Measurements from ENCODE around the gene CNIH2. TPM values are rescaled to one million over a fixed set of nuclear protein-coding genes. Genes with fewer than 3 reads are reported as not detected.

Gene CNIH2
- total and polyA plus RNA-seq, 9 of the 15 experiments (the other 6 are each of a cell fraction or from before 2014, with no cell fraction given) = 0.26 to 0.89 (median 0.40) TPM; not detected in 4

- peak; percentile 93 for TF ChIP-seq MGA (IDR thresholded peaks at IDR 0.05)
- TF ChIP-seq YY1 (IDR thresholded peaks at IDR 0.05; ENCODE audit: borderline replicate concordance in 1 of 3, control insufficient read depth in 1 of 3, extremely low read depth in 1 of 3, insufficient read depth in 3 of 3, insufficient read length in 1 of 3, insufficient replicate concordance in 2 of 3, low read depth in 1 of 3, low read length in 2 of 3) = peak in 2 of 3 experiments; percentile 40 to 76
- peak; percentile 61; the same call in 1 of the 2 replicates for TF ChIP-seq FOXP1 (CRISPR knock-in tag; IDR thresholded peaks at IDR 0.05)
- TF ChIP-seq HMBOX1 (IDR thresholded peaks at IDR 0.05) = no peak
- no peak for TF ChIP-seq ATF4 (CRISPR knock-in tag; IDR thresholded peaks at IDR 0.05)
- no peak for TF ChIP-seq ZKSCAN1 (IDR thresholded peaks at IDR 0.05; ENCODE audit: low read depth, low read length)
- no peak for TF ChIP-seq POLR2B (IDR thresholded peaks at IDR 0.05; ENCODE audit: low read depth, partially characterized antibody)
- TF ChIP-seq ZNF830 (CRISPR knock-in tag; IDR thresholded peaks at IDR 0.05) = no peak
- TF ChIP-seq, protein P1, sequence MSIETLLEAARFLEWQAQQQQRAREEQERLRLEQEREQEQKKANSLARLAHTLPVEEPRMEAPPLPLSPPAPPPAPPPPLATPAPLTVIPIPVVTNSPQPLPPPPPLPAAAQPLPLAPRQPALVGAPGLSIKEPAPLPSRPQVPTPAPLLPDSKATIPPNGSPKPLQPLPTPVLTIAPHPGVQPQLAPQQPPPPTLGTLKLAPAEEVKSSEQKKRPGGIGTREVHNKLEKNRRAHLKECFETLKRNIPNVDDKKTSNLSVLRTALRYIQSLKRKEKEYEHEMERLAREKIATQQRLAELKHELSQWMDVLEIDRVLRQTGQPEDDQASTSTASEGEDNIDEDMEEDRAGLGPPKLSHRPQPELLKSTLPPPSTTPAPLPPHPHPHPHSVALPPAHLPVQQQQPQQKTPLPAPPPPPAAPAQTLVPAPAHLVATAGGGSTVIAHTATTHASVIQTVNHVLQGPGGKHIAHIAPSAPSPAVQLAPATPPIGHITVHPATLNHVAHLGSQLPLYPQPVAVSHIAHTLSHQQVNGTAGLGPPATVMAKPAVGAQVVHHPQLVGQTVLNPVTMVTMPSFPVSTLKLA (conservative IDR thresholded peaks at IDR 0.05) = peak; percentile 95 to 96
Measured at GRCh38 chr11:66328302-66329144, 50.5 kb downstream of the CNIH2 start (continued).

All from K562 (cell line).